Spinal cord (tissue), 10 donors: ENCODE results near the gene PRKCE. TPM values are rescaled to one million over a fixed set of nuclear protein-coding genes. Genes with fewer than 3 reads are reported as not detected.

ENCODE experiments used
- DNase-seq, 6 donors: peaks; one replicate each; pipeline versions ENCODE4 v3.0.0 to v3.0.0-alpha.2; 2013 to 2015; ENCODE audit warnings: low spot score in 6 of 6, low read depth in 4 of 6
- H3K27ac ChIP-seq: one replicate; pipeline ENCODE4 v1.5.1; 2013; ENCODE audit warnings: low read depth, low read length, control low read depth
- H3K27me3 ChIP-seq: one replicate; pipeline ENCODE4 v1.6.1; 2013; ENCODE audit warnings: low read length; ENCODE audit not compliant: control insufficient read depth, insufficient read depth
- H3K36me3 ChIP-seq: one replicate; pipeline ENCODE4 v1.6.1; 2013; ENCODE audit warnings: low read length; ENCODE audit not compliant: control insufficient read depth, insufficient read depth
- H3K4me1 ChIP-seq: one replicate; pipeline ENCODE4 v1.6.1; 2013; ENCODE audit warnings: low read length; ENCODE audit not compliant: control insufficient read depth, insufficient read depth
- H3K4me3 ChIP-seq: one replicate; pipeline ENCODE4 v1.5.1; 2013; ENCODE audit warnings: low read depth, low read length, control low read depth
- H3K9me3 ChIP-seq: one replicate; pipeline ENCODE4 v1.6.1; 2013; ENCODE audit warnings: low read length; ENCODE audit not compliant: control insufficient read depth, insufficient read depth
- whole genome bisulfite sequencing: methylation state at CpG from one replicate; pipeline ENCODE4 v1.1.5; 2013; ENCODE audit warnings: missing lambda C conversion rate; ENCODE audit not compliant: insufficient coverage; 5-methylcytosine and 5-hydroxymethylcytosine counted together
- polyA plus RNA-seq, 2 donors: library from polyadenylated mRNA; unstranded; fragments of 120-200 nt; gene quantifications; one replicate each; pipeline ENCODE4 v1.2.1, GENCODE V29; 2013; ENCODE audit not compliant: insufficient read length in 2 of 2
- total RNA-seq, 2 donors: library from RNA; depleted of rRNA in 1 of 2; stranded (reverse); fragments of 120-200 nt in 1 of 2; fragments of >200 nt in 1 of 2; gene quantifications; one replicate each; pipeline versions ENCODE4 v1.2.3 to v1.2.4, GENCODE V29; 2013 to 2014
- donor health status: healthy.

PRKCE gene
- total and polyA plus RNA-seq, 4 donors: 22.9 to 48.5 (median 37.4) TPM

DNA sequence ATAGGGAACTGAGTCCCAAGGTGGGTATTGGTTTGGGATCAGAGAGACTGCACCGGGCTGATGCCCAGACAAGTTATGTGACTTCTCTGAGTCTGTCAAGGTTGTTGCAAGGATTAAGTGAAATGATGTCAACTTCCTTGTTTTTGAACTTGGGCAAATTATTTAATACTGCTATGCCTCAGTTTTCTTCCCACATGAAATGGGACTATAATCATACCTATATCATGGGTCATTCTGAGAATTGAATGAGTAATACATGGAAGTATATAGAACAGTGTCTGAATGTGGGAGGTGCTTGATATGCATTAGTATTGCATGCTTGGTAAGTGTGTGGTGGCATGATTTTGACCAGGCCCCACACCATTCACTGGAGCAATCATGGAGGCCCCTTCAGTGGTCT, 99.0 kb downstream of the PRKCE start:
- no peaks in the 10 kb centered on the region for H3K27me3 ChIP-seq
- 100% methylated on average over 1 of the region's 1 CpG for WGBS
- no peak for DNase-seq

DNA sequence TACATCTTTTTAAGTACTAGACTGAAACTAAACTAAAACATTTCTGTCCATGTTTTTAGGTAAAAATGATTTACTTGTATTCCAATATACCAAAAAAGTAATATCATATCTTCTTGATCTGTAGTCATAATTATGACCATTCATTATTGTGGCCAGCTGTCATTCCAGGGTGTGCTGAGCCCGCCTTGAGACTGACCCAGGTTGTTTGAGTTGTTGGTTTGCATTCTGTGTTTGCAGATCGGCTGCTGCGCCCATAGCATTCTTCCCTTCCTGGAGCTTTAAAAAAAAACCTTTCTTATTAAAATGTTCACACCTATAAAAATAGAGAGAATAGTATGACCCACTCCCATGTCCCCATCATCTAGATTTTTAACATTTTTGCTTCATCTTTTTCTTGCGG, 101.9 kb downstream of the PRKCE start:
- 89% methylated on average over 1 of the region's 4 CpGs for WGBS
- Histone ChIP-seq H3K4me1 (peaks cover 7% of the 10 kb centered on the region), H3K27ac (peak overlapping the region; percentile 26), H3K9me3 (no peaks in the 10 kb centered on the region), H3K36me3 (no peaks in the 10 kb centered on the region), H3K4me3 (no peak overlapping the region), H3K27me3 (no peaks in the 10 kb centered on the region)
- DNase-seq: no peak

More for the DNA sequence above, 99.0 kb downstream of the PRKCE start:
- peaks cover 7% of the 10 kb centered on the region for H3K4me1 ChIP-seq
- H3K27ac ChIP-seq: no peak overlapping the region
- H3K9me3 ChIP-seq: peaks cover 6% of the 10 kb centered on the region
- H3K36me3 ChIP-seq: no peaks in the 10 kb centered on the region
- no peak overlapping the region for H3K4me3 ChIP-seq

DNA sequence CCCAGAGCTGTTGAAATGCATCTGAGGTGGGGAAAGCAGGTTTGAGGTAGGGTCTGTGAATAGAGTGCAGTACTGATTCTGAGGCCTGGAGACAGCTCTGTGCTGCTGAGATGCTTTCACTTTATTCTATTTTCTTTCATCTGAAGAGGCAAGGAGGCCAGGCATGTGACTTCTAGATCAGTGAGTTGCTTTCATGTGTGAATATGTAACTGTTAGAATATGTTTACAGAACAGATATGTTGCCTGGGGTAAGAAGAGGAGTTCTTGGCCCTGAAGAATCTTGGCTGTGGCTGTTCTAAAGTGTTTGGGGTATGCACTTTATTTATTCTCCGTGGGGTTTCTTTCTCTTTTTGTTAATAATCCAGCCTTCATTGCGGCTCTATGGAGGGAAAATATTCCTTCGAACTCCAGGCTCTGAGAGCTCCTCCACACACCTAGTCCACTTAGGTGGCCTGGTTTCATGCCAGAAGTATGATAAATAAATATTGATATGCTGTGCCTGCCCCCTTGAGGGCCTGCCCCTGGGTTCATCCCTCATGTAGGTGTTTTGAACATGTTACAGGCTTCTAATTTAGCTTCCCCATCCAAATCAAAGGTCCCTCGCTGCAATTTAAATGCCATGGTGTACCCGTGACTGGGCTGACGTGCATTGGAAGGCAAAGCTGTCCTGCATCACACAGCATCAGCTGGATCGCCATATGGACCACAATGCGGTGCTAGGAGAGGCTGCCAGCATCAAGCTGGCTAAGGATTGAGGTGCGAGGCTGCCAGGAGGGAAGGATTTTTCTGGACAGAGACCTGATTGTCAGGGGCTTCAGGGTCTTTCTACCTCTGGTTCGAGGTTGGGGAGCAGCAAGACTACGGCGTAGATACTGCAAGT, 102.9 kb downstream of the PRKCE start:
- WGBS: 57% methylated on average over 9 of the region's 12 CpGs

DNA sequence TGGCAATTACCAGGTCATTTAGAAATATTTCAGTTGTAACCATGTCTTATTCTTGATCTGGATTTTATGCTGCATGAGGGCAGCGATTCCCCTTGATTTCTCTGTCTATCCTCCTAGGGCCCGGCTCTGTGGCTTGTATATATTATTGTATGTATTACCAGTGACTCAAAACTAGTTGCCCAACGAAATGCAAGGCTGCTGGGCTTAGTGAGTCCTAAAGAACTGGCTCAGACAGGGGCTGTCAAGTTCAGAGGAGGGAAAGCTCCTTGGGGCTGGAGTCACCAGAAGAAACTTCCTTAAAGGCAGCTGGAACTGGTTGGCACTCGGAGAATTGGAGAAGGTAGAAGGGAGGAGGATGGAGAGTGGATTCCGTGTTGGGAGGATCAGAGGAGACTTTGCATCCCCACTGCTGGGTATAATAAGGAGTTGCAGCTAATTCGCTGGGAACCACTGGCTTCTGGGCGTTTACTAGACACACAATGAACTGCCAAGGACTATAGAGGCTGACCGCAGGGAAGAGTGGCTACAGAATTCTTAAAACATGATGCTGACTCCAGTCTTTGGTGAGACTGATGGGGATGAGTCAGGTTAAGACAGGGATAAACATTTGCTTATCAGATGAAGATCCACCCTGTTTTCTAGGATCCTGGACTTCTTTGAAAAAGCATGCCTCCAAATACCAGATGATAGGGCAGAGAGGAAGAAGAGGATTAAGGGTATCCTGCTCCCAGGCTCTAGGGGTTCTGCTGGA, 104.3 kb downstream of the PRKCE start:
- Histone ChIP-seq H3K27ac (no peak overlapping the region), H3K9me3 (no peaks in the 10 kb centered on the region), H3K36me3 (no peaks in the 10 kb centered on the region), H3K27me3 (no peaks in the 10 kb centered on the region), H3K4me3 (no peak overlapping the region), H3K4me1 (peaks cover 12% of the 10 kb centered on the region)
- no peak for DNase-seq
- WGBS: 80% methylated on average over 6 of the region's 8 CpGs

More for the DNA sequence above, 102.9 kb downstream of the PRKCE start:
- no peaks in the 10 kb centered on the region for H3K36me3 ChIP-seq
- peaks cover 12% of the 10 kb centered on the region for H3K4me1 ChIP-seq
- no peaks in the 10 kb centered on the region for H3K9me3 ChIP-seq
- no peak overlapping the region for H3K4me3 ChIP-seq
- DNase-seq: peak in 3 of 6 donors; percentile 39 to 93 (median 81)
- peak overlapping the region; percentile 26 for H3K27ac ChIP-seq
- H3K27me3 ChIP-seq: no peaks in the 10 kb centered on the region

DNA sequence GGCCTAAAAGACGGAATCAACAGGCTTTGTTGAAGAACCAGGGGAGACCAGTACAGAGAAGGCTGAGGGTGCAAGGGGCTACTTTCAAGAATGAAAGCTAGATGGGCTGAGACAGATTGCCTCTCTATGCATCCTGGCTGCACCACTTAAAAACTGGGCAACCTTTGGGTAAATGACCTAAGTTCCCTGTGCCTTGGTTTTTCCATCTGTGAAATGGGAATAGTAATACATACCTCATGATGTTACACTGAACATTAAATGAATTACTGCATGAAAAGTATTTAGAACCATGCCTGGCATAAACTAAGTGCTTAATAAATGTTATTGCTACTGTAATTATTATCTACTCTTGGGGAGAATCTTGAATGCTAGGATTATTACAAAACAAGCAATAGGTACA, 106.5 kb downstream of the PRKCE start:
- 100% methylated on average over 1 of the region's 1 CpG for WGBS
- H3K4me1 ChIP-seq: peaks cover 12% of the 10 kb centered on the region

DNA sequence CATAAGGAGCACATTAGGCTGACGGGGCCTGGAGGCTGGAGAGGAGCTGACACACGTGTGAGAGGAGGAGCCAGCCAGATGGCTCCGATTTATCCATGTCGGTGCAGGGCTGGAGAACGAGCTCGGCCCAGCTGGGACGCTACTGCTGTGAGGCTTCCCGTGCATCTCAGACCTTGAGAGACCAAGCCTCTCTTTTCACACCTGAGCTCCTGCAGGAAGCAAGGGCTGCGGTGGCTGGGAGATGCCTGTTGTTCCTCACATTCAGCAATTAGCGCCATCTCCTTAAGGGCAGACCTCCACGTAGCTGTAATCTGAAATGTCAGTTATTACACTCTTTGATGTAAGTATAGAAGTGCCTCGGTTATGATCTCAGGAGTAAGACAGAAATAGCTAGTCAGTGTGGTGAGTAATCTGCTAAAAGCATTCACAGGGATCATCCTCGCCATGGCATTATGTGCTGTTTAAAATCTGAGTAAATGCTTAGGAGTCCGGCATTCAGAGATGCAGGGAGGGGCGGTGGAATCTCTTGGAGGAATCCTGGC, 107.9 kb downstream of the PRKCE start:
- WGBS: 40% methylated on average over 15 of the region's 15 CpGs
- Histone ChIP-seq H3K4me3 (no peak overlapping the region), H3K36me3 (no peaks in the 10 kb centered on the region), H3K9me3 (no peaks in the 10 kb centered on the region), H3K27ac (no peak overlapping the region), H3K27me3 (no peaks in the 10 kb centered on the region), H3K4me1 (peaks cover 11% of the 10 kb centered on the region)
- DNase-seq: peak in 2 of 6 donors; percentile 70 to 76

More for the DNA sequence above, 106.5 kb downstream of the PRKCE start:
- Histone ChIP-seq H3K4me3 (no peak overlapping the region), H3K27ac (no peak overlapping the region), H3K9me3 (no peaks in the 10 kb centered on the region), H3K36me3 (no peaks in the 10 kb centered on the region), H3K27me3 (no peaks in the 10 kb centered on the region)
- no peak for DNase-seq

DNA sequence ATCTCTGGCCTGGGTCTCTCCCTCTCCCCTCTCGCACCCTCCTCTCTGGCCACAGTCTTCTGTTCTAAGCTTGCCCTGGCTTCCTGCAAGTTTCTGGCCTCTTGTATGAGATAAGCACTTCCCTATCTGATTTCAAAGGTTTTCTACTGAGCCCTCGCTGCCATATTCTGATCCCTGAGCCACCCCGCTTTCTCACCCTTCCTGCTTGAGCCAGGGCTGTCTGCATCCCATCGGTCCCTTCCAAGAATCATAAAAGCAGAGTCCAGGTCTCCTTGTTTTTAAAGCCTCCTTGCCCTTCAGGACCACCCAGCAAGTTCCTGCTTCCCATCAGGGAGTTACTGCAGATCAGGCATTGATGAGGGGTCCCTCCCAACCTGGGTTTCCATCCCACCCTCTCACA, 110.2 kb downstream of the PRKCE start:
- H3K27ac ChIP-seq: no peak overlapping the region
- no peaks in the 10 kb centered on the region for H3K9me3 ChIP-seq
- H3K27me3 ChIP-seq: no peaks in the 10 kb centered on the region
- H3K36me3 ChIP-seq: no peaks in the 10 kb centered on the region
- H3K4me1 ChIP-seq: peaks cover 12% of the 10 kb centered on the region
- DNase-seq: no peak
- 95% methylated on average over 4 of the region's 4 CpGs for WGBS
- H3K4me3 ChIP-seq: no peak overlapping the region

DNA sequence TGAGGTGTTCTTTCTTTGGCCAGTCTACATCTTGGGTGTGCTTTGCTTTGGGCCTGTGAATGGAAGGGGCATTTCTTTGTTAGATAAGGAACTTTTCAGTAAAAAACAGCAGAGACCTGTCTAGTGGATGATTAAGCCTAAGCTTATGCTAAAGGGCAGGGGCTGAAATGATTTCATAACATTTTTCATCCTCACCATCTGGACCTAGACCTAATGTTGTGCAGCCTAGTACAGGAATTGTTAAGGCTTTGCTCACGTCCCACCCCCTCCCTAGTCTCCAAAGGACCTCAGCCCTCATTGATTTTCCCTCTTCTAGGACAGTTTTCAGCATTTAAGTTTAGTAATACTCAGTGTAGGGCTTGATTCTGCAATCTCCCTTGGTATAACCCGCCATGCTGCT, 111.8 kb downstream of the PRKCE start:
- Histone ChIP-seq H3K27me3 (no peaks in the 10 kb centered on the region), H3K36me3 (no peaks in the 10 kb centered on the region), H3K27ac (no peak overlapping the region), H3K4me1 (peaks cover 12% of the 10 kb centered on the region), H3K4me3 (no peak overlapping the region), H3K9me3 (no peaks in the 10 kb centered on the region)
- no peak for DNase-seq
- WGBS: 92% methylated on average over 2 of the region's 2 CpGs

DNA sequence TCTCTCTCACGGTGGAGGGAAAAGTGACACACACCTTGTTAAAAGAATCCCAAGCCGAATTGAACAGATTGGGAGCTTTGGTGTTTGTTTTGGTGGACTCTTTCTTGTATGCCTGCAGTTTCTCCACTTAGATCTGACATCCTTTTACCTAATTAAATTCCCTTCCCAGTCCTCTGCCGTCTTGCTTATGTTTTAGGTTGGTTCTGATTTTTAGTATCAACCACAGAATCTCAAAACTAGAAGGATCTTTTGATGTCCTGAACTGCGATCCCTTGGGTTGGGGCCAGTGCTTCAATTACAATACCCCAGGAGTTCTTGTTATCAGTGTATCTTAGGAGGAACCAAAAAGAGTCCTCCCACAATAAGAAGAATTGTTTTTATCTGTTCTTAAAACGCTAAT, 112.3 kb downstream of the PRKCE start:
- H3K4me1 ChIP-seq: peaks cover 12% of the 10 kb centered on the region
- no peaks in the 10 kb centered on the region for H3K9me3 ChIP-seq
- H3K27me3 ChIP-seq: no peaks in the 10 kb centered on the region
- no peak for DNase-seq
- H3K36me3 ChIP-seq: no peaks in the 10 kb centered on the region
- H3K27ac ChIP-seq: no peak overlapping the region
- no peak overlapping the region for H3K4me3 ChIP-seq
- WGBS: no CpG with 5 or more reads among the region's 5 CpGs
